ENCODE results near the gene ABCC6. TPM values are rescaled to one million over a fixed set of nuclear protein-coding genes. Genes with fewer than 3 reads are reported as not detected.

Gene ABCC6
- total RNA-seq, 1 donor from 2014 or later, result not detected

GRCh38 chr16:16161319-16161718 is 62.0 kb downstream of the ABCC6 start:
- FAIRE-seq (no peak), DNase-seq (ENCODE audit: low read depth) (no peak)
- H3K4me3 ChIP-seq (ENCODE audit: low read depth, low read length), result no peak overlapping the region
- no peaks in the 10 kb centered on the region for H3K36me3 ChIP-seq (ENCODE audit: control insufficient read depth, insufficient read depth, low read length)
- TF ChIP-seq CTCF (IDR thresholded peaks at IDR 0.05; ENCODE audit: insufficient read depth, low read length, severe bottlenecking), result no peak
- H3K27me3 ChIP-seq (ENCODE audit: control insufficient read depth, insufficient read depth, low read length), result no peaks in the 10 kb centered on the region

GRCh38 chr16:16159662-16160061 is 63.6 kb downstream of the ABCC6 start:
- no peak for DNase-seq (ENCODE audit: low read depth)
- H3K4me3 ChIP-seq (ENCODE audit: low read depth, low read length), result no peak overlapping the region
- H3K36me3 ChIP-seq (ENCODE audit: control insufficient read depth, insufficient read depth, low read length), result no peaks in the 10 kb centered on the region
- TF ChIP-seq CTCF (IDR thresholded peaks at IDR 0.05; ENCODE audit: insufficient read depth, low read length, severe bottlenecking), result no peak
- FAIRE-seq, result no peak
- no peaks in the 10 kb centered on the region for H3K27me3 ChIP-seq (ENCODE audit: control insufficient read depth, insufficient read depth, low read length)

GRCh38 chr16:16158741-16159374 is 64.4 kb downstream of the ABCC6 start:
- DNase-seq (ENCODE audit: low read depth) (peak; percentile 13), FAIRE-seq (no peak)
- H3K4me3 ChIP-seq (ENCODE audit: low read depth, low read length), result no peak overlapping the region
- no peaks in the 10 kb centered on the region for H3K27me3 ChIP-seq (ENCODE audit: control insufficient read depth, insufficient read depth, low read length)
- TF ChIP-seq CTCF (IDR thresholded peaks at IDR 0.05; ENCODE audit: insufficient read depth, low read length, severe bottlenecking), result no peak
- no peaks in the 10 kb centered on the region for H3K36me3 ChIP-seq (ENCODE audit: control insufficient read depth, insufficient read depth, low read length)

GRCh38 chr16:16158082-16158658 is 65.1 kb downstream of the ABCC6 start:
- no peaks in the 10 kb centered on the region for H3K36me3 ChIP-seq (ENCODE audit: control insufficient read depth, insufficient read depth, low read length)
- H3K27me3 ChIP-seq (ENCODE audit: control insufficient read depth, insufficient read depth, low read length), result no peaks in the 10 kb centered on the region
- FAIRE-seq (no peak), DNase-seq (ENCODE audit: low read depth) (no peak)
- TF ChIP-seq CTCF (IDR thresholded peaks at IDR 0.05; ENCODE audit: insufficient read depth, low read length, severe bottlenecking), result no peak
- no peak overlapping the region for H3K4me3 ChIP-seq (ENCODE audit: low read depth, low read length)

GRCh38 chr16:16157166-16157565 is 66.1 kb downstream of the ABCC6 start:
- no peaks in the 10 kb centered on the region for H3K36me3 ChIP-seq (ENCODE audit: control insufficient read depth, insufficient read depth, low read length)
- H3K27me3 ChIP-seq (ENCODE audit: control insufficient read depth, insufficient read depth, low read length), result no peaks in the 10 kb centered on the region
- DNase-seq (ENCODE audit: low read depth) (no peak), FAIRE-seq (no peak)
- no peak overlapping the region for H3K4me3 ChIP-seq (ENCODE audit: low read depth, low read length)
- no peak for TF ChIP-seq CTCF (IDR thresholded peaks at IDR 0.05; ENCODE audit: insufficient read depth, low read length, severe bottlenecking)

- H3K4me3 ChIP-seq (ENCODE audit: low read depth, low read length), result no peak overlapping the region
- FAIRE-seq, result no peak
- DNase-seq (ENCODE audit: low read depth), result no peak
- TF ChIP-seq CTCF (IDR thresholded peaks at IDR 0.05; ENCODE audit: insufficient read depth, low read length, severe bottlenecking), result no peak
- H3K36me3 ChIP-seq (ENCODE audit: control insufficient read depth, insufficient read depth, low read length), result no peaks in the 10 kb centered on the region
- H3K27me3 ChIP-seq (ENCODE audit: control insufficient read depth, insufficient read depth, low read length), result no peaks in the 10 kb centered on the region
These were observed 68.1 kb downstream of the ABCC6 start for GRCh38 chr16:16155234-16155633.
